GM21576 (cell line): ENCODE results near the gene MPP1.

Source experiments
- ATAC-seq: cut with Tn5 transposase; IDR thresholded peaks from one replicate; pipeline ENCODE4 v1.9.1; 2021; ENCODE audit warnings: mild to moderate bottlenecking, moderate library complexity; ENCODE audit not compliant: unreplicated experiment

The MPP1 gene

GRCh38 chrX:154813801-154814200 is 8.5 kb upstream of the MPP1 start:
- no peak for ATAC-seq

- no peak for ATAC-seq
These were observed 7.2 kb upstream of the MPP1 start for GRCh38 chrX:154812341-154813101.

- ATAC-seq: no peak
These were observed 4.8 kb upstream of the MPP1 start for GRCh38 chrX:154809939-154810665.

GRCh38 chrX:154806837-154807501 is 1.7 kb upstream of the MPP1 start:
- no peak for ATAC-seq

GRCh38 chrX:154805696-154806091 is 409 bp upstream of the MPP1 start:
- no peak for ATAC-seq

- no peak for ATAC-seq
These were observed 876 bp downstream of the MPP1 start for GRCh38 chrX:154804261-154804956.

- no peak for ATAC-seq
These were observed 2.3 kb downstream of the MPP1 start for GRCh38 chrX:154802947-154803346.

- ATAC-seq: no peak
These were observed 4.6 kb downstream of the MPP1 start for GRCh38 chrX:154800478-154801210.

- ATAC-seq: no peak
These were observed 5.5 kb downstream of the MPP1 start for GRCh38 chrX:154799556-154800348.

GRCh38 chrX:154797006-154797405 is 8.3 kb downstream of the MPP1 start:
- ATAC-seq: no peak

- ATAC-seq: no peak
These were observed 10.3 kb downstream of the MPP1 start for GRCh38 chrX:154795016-154795415.

GRCh38 chrX:154793084-154793795 is 12.0 kb downstream of the MPP1 start:
- no peak for ATAC-seq

- no peak for ATAC-seq
These were observed 13.3 kb downstream of the MPP1 start for GRCh38 chrX:154791939-154792338.

- no peak for ATAC-seq
These were observed 13.8 kb downstream of the MPP1 start for GRCh38 chrX:154791467-154791866.

GRCh38 chrX:154785716-154786115 is 19.6 kb downstream of the MPP1 start:
- no peak for ATAC-seq

GRCh38 chrX:154784149-154784995 is 20.9 kb downstream of the MPP1 start:
- ATAC-seq: no peak

GRCh38 chrX:154780968-154781367 is 24.3 kb downstream of the MPP1 start:
- no peak for ATAC-seq

GRCh38 chrX:154779261-154779660 is 26.0 kb downstream of the MPP1 start:
- ATAC-seq: no peak
